Measurements from ENCODE around the gene MYL7.

The MYL7 gene

GRCh38 chr7:44097064-44097932 lies 43.8 kb downstream of the MYL7 start:
- Histone ChIP-seq H3K27ac (no peak overlapping the region), H3K4me3 (ENCODE audit: low read depth, low read length) (no peak overlapping the region), H3K9me3 (ENCODE audit: severe bottlenecking) (no peaks in the 10 kb centered on the region), H3K36me3 (no peaks in the 10 kb centered on the region), H3K27me3 (ENCODE audit: insufficient read depth, low read depth, severe bottlenecking) (no peaks in the 10 kb centered on the region)
- DNase-seq: no peak
- TF ChIP-seq CTCF (IDR thresholded peaks at IDR 0.05; ENCODE audit: low read depth, low read length): no peak

GRCh38 chr7:44096326-44096881 lies 44.7 kb downstream of the MYL7 start:
- TF ChIP-seq CTCF (IDR thresholded peaks at IDR 0.05; ENCODE audit: low read depth, low read length): no peak

GRCh38 chr7:44095781-44096180 lies 45.4 kb downstream of the MYL7 start:
- no peak for TF ChIP-seq CTCF (IDR thresholded peaks at IDR 0.05; ENCODE audit: low read depth, low read length)
- H3K27ac ChIP-seq: no peak overlapping the region
- no peak for DNase-seq
- no peak overlapping the region for H3K4me3 ChIP-seq (ENCODE audit: low read depth, low read length)
- H3K36me3 ChIP-seq: no peaks in the 10 kb centered on the region
- H3K27me3 ChIP-seq (ENCODE audit: insufficient read depth, low read depth, severe bottlenecking): no peaks in the 10 kb centered on the region
- no peaks in the 10 kb centered on the region for H3K9me3 ChIP-seq (ENCODE audit: severe bottlenecking)

More at GRCh38 chr7:44096326-44096881, 44.7 kb downstream of the MYL7 start:
- Histone ChIP-seq H3K36me3 (no peaks in the 10 kb centered on the region), H3K9me3 (ENCODE audit: severe bottlenecking) (no peaks in the 10 kb centered on the region), H3K4me3 (ENCODE audit: low read depth, low read length) (no peak overlapping the region), H3K27me3 (ENCODE audit: insufficient read depth, low read depth, severe bottlenecking) (no peaks in the 10 kb centered on the region), H3K27ac (no peak overlapping the region)
- DNase-seq: no peak

- TF ChIP-seq CTCF (IDR thresholded peaks at IDR 0.05; ENCODE audit: low read depth, low read length): no peak
- Histone ChIP-seq H3K36me3 (no peaks in the 10 kb centered on the region), H3K27me3 (ENCODE audit: insufficient read depth, low read depth, severe bottlenecking) (no peaks in the 10 kb centered on the region), H3K27ac (no peak overlapping the region), H3K9me3 (ENCODE audit: severe bottlenecking) (no peaks in the 10 kb centered on the region), H3K4me3 (ENCODE audit: low read depth, low read length) (no peak overlapping the region)
- no peak for DNase-seq
Measured at GRCh38 chr7:44094883-44095592, 46.1 kb downstream of the MYL7 start.

GRCh38 chr7:44094365-44094764 lies 46.8 kb downstream of the MYL7 start:
- TF ChIP-seq CTCF (IDR thresholded peaks at IDR 0.05; ENCODE audit: low read depth, low read length): no peak
- H3K9me3 ChIP-seq (ENCODE audit: severe bottlenecking): no peaks in the 10 kb centered on the region
- no peaks in the 10 kb centered on the region for H3K27me3 ChIP-seq (ENCODE audit: insufficient read depth, low read depth, severe bottlenecking)
- DNase-seq: no peak
- no peaks in the 10 kb centered on the region for H3K36me3 ChIP-seq
- H3K27ac ChIP-seq: no peak overlapping the region
- H3K4me3 ChIP-seq (ENCODE audit: low read depth, low read length): no peak overlapping the region
